CD4-positive, alpha-beta T cell treated with Interferon gamma for 1 hour (primary cell): ENCODE data around the gene USP1.

Experiments used
- DNase-seq: peaks from one replicate; pipeline ENCODE4 v3.0.0-alpha.2; 2020

Gene USP1

GRCh38 chr1:62500210-62500609, 63.4 kb downstream of the USP1 start:
- DNase-seq: no peak
